Ectodermal cell (in vitro differentiated cells): ENCODE data around the gene C12orf75.

Experiments used
- H3K27ac ChIP-seq: 2 replicates; pipeline ENCODE4 v1.7.0; 2013; ENCODE audit warnings: mild to moderate bottlenecking, low read depth, low read length; ENCODE audit not compliant: insufficient read depth, poor library complexity, severe bottlenecking
- H3K27me3 ChIP-seq: 2 replicates; pipeline ENCODE4 v1.7.0; 2013; ENCODE audit warnings: mild to moderate bottlenecking, low read length; ENCODE audit not compliant: insufficient read depth, control insufficient read depth, poor library complexity, severe bottlenecking
- H3K36me3 ChIP-seq: one replicate; pipeline ENCODE4 v1.7.0; 2013; ENCODE audit warnings: low read length; ENCODE audit not compliant: control insufficient read depth, insufficient read depth
- H3K4me1 ChIP-seq: one replicate; pipeline ENCODE4 v1.7.0; 2013; ENCODE audit warnings: low read length; ENCODE audit not compliant: control insufficient read depth, insufficient read depth
- H3K4me3 ChIP-seq: 2 replicates; pipeline ENCODE4 v1.7.0; 2013; ENCODE audit warnings: low read depth, low read length, control low read depth; ENCODE audit not compliant: insufficient read depth
- H3K9me3 ChIP-seq: 2 replicates; pipeline ENCODE4 v1.7.0; 2013; ENCODE audit warnings: mild to moderate bottlenecking, low read length, moderate library complexity; ENCODE audit not compliant: control insufficient read depth
- WGBS, 2 experiments: methylation state at CpG; one replicate each; pipeline ENCODE4 v1.1.7; 2013; ENCODE audit warnings: missing lambda C conversion rate in 2 of 2; 5-methylcytosine and 5-hydroxymethylcytosine counted together

C12orf75 gene

GRCh38 chr12:105348142-105348541, 17.7 kb downstream of the C12orf75 start:
- 88 to 96% methylated on average over 3 of the region's 3 CpGs for WGBS, 2 experiments
- H3K4me3 ChIP-seq: no peak overlapping the region
- H3K36me3 ChIP-seq: no peaks in the 10 kb centered on the region
- no peak overlapping the region for H3K27ac ChIP-seq
- H3K4me1 ChIP-seq: no peaks in the 10 kb centered on the region
- H3K27me3 ChIP-seq: no peaks in the 10 kb centered on the region
- H3K9me3 ChIP-seq: no peaks in the 10 kb centered on the region

- Histone ChIP-seq H3K27ac (no peak overlapping the region), H3K27me3 (no peaks in the 10 kb centered on the region), H3K9me3 (no peaks in the 10 kb centered on the region), H3K36me3 (no peaks in the 10 kb centered on the region), H3K4me3 (no peak overlapping the region), H3K4me1 (no peaks in the 10 kb centered on the region)
- WGBS, 2 experiments: 70 to 79% methylated on average over 1 of the region's 1 CpG
These were observed 18.1 kb downstream of the C12orf75 start for GRCh38 chr12:105348561-105348960.

DNA sequence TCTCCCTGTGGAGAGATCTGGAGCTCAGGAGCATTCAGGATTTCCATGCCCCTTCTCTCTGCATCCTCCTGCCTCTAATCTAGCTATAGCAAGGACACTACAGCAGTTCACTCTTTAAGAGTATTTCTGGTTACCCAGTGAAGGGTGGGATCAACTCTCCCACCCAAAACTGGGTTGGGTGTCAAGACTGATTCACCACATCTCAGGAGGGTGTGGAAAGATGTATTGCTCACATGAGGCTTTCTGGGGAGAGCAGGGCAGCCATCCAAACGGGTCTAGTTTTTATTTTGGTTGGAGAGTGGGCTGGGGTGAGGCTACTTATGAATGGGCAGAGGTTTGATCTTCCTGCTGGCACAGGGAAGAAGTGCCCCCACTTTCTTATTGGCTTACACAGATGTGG, 18.6 kb downstream of the C12orf75 start:
- Histone ChIP-seq H3K4me1 (no peaks in the 10 kb centered on the region), H3K27ac (no peak overlapping the region), H3K9me3 (no peaks in the 10 kb centered on the region), H3K4me3 (no peak overlapping the region), H3K36me3 (no peaks in the 10 kb centered on the region), H3K27me3 (no peaks in the 10 kb centered on the region)
- WGBS, 2 experiments: 93 to 94% methylated on average over 1 of the region's 1 CpG

- Histone ChIP-seq H3K9me3 (no peaks in the 10 kb centered on the region), H3K4me1 (no peaks in the 10 kb centered on the region), H3K4me3 (no peak overlapping the region), H3K27me3 (no peaks in the 10 kb centered on the region), H3K36me3 (no peaks in the 10 kb centered on the region), H3K27ac (no peak overlapping the region)
- 90 to 91% methylated on average over 1 of the region's 1 CpG for WGBS, 2 experiments
These were observed 21.0 kb downstream of the C12orf75 start for GRCh38 chr12:105351523-105351922.

DNA sequence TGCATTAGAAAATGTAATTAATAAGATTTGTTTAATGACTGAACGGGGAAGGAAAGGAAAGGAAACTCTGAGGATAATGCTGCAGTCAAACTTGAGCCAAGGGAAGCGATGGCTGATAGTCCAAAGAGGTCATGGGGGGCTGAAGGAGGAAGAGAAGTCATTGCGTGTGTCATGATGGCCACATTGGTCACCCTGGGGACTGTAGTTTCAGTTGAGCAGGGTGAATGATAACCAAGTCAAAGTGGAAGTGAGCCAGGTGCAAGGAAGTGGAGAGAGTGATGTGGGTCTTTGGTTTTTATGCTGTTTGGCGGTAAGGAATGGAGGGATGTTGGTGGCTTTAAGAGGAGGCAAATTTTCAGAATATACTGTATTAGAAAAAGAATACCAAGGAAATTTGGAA, 21.6 kb downstream of the C12orf75 start:
- Histone ChIP-seq H3K9me3 (no peaks in the 10 kb centered on the region), H3K27ac (no peak overlapping the region)
- 95 to 98% methylated on average over 4 of the region's 4 CpGs for WGBS, 2 experiments

DNA sequence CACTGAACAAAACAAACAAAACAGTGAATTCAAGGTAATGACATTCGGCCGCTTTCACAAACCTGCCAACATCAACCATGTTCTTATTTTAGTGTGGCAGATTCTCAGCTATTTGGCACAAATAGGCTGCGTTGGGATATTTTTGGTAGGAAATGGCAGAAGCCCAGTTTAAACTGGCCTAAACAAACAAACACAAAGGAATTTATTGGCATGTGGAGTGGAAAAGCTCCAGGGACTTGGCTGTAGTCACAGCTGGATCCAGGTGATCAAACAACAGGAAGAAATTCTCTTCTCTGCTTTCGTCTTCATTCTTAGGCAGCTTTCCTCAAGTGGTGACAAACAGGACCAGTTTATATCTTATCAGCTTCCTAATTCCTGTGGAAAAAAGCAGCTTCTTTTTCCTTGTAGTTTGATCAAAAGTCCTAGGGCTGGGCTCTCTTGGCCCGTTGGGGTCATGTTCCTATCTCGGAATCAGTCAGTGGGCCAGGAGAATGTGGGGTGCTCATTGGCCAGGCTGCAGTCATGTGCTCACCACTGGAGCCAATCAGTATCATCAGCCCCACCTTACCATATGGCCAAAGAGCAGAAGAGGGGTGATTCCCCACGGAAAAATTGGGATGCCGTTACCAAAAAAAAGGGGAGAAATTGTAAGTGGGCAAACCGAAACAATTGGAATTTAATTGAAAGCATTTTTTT, 22.6 kb downstream of the C12orf75 start:
- no peak overlapping the region for H3K27ac ChIP-seq
- no peaks in the 10 kb centered on the region for H3K4me1 ChIP-seq
- H3K4me3 ChIP-seq: no peak overlapping the region
- no peaks in the 10 kb centered on the region for H3K36me3 ChIP-seq
- 86 to 89% methylated on average over 8 to 9 of the region's 9 CpGs for WGBS, 2 experiments
- no peaks in the 10 kb centered on the region for H3K9me3 ChIP-seq
- no peaks in the 10 kb centered on the region for H3K27me3 ChIP-seq

More for the DNA sequence above, 21.6 kb downstream of the C12orf75 start:
- no peaks in the 10 kb centered on the region for H3K36me3 ChIP-seq
- no peaks in the 10 kb centered on the region for H3K27me3 ChIP-seq
- no peak overlapping the region for H3K4me3 ChIP-seq
- no peaks in the 10 kb centered on the region for H3K4me1 ChIP-seq

DNA sequence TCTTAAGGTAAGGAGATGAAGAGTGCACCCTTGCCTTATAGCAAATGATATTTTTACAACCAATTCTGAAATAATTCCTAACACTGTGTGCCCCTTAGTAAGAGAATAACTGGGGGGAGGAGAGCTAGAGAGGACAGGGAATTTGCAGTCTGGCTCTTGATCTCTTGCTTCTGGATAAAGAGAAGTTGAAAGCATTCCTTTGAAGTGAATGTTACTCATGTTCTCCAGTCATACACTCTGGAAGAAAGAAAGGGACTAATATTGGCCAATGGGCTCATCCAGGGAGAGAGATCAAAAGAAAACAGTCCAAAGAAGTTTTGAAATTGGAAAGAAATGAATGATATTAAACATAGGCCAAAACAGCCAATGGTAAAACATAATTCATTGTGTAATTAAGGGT, 25.3 kb downstream of the C12orf75 start:
- Histone ChIP-seq H3K27me3 (no peaks in the 10 kb centered on the region), H3K4me3 (no peak overlapping the region), H3K4me1 (no peaks in the 10 kb centered on the region), H3K36me3 (no peaks in the 10 kb centered on the region), H3K27ac (no peak overlapping the region), H3K9me3 (no peaks in the 10 kb centered on the region)

DNA sequence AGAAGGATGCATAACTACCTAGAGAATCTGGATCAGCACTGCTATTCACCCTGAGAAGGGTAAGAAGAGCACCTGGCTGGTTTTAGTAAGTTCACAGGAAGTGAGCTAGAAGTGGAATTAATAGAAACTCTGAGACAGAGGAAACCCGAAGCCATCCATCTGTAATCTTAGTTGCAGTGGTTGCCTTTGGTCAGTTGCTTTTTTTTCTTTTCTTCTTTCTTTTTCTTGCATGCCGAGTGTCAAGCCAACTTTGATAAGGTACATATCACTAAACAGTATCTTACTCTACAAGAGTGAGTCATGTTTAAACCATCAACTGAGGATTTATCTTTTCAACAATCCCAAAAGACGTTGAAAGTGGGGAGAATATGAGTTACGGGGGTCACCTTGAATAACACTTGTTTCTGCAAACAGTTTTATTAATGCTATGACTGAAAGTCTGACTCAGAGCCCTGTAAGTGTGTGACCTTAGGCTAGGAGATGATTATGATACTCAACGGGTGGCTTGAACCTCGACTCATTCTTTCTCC, 26.7 kb downstream of the C12orf75 start:
- H3K36me3 ChIP-seq: no peaks in the 10 kb centered on the region
- WGBS, 2 experiments: 92 to 94% methylated on average over 6 of the region's 6 CpGs
- H3K27me3 ChIP-seq: no peaks in the 10 kb centered on the region
- no peak overlapping the region for H3K4me3 ChIP-seq
- no peaks in the 10 kb centered on the region for H3K4me1 ChIP-seq
- no peaks in the 10 kb centered on the region for H3K9me3 ChIP-seq
- H3K27ac ChIP-seq: no peak overlapping the region

GRCh38 chr12:105358789-105359188, 28.3 kb downstream of the C12orf75 start:
- 96 to 98% methylated on average over 7 of the region's 7 CpGs for WGBS, 2 experiments

GRCh38 chr12:105359856-105360255, 29.4 kb downstream of the C12orf75 start:
- Histone ChIP-seq H3K36me3 (no peaks in the 10 kb centered on the region), H3K4me3 (no peak overlapping the region), H3K27ac (no peak overlapping the region), H3K9me3 (no peaks in the 10 kb centered on the region), H3K4me1 (no peaks in the 10 kb centered on the region), H3K27me3 (no peaks in the 10 kb centered on the region)
- WGBS, 2 experiments: 82 to 86% methylated on average over 1 of the region's 1 CpG

More at GRCh38 chr12:105358789-105359188, 28.3 kb downstream of the C12orf75 start:
- H3K27me3 ChIP-seq: no peaks in the 10 kb centered on the region
- no peaks in the 10 kb centered on the region for H3K4me1 ChIP-seq
- no peak overlapping the region for H3K27ac ChIP-seq
- H3K36me3 ChIP-seq: no peaks in the 10 kb centered on the region
- no peak overlapping the region for H3K4me3 ChIP-seq
- H3K9me3 ChIP-seq: no peaks in the 10 kb centered on the region
